ENCODE measurements around the gene ABCG8. TPM values are rescaled to one million over a fixed set of nuclear protein-coding genes. Genes with fewer than 3 reads are reported as not detected.
A peak's percentile ranks its signal among the peaks of the same experiment; 100 is the strongest.

ABCG8 gene
- total RNA-seq, 1 donor from 2014 or later = not detected

DNA sequence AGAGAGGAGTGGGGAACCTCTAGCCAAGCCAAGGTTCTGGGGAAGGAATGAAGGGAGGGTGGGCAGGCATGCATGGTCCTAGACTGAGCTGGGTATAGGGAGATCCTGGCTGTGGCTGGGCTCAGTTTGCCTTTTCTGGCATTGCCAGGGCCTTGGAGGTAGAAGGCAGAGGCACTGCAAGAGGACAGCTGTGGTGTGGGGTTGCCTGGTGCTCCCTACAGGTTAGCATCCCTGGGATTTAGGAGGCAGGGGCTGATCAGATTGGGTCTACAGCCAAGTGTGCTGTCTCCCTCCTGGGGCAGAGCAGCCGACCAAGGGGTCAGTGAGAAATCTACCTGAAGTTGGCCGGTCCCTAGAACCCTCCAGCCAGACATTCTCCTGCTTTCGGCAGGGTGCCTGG, 15.9 kb downstream of the ABCG8 start:
- no peak for DNase-seq (ENCODE audit: extremely low read depth, low read depth, low spot score)

DNA sequence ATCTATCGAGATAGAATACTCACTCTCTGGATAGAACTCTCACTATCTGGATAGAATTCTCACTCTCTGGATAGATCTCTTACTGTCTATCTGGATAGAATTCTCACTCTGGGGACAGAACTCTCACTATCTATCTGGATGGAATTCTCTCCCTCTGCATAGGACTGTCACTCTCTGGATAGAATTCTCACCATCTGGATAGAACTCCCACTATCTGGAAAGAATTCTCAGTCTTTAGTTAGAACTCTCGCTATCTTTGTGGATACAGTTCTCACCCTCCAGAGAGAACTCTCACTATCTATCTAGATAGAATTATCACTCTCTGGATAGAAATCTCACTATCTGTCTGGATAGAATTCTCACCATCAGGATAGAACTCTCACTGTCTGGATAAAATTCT, 16.5 kb downstream of the ABCG8 start:
- DNase-seq (ENCODE audit: extremely low read depth, low read depth, low spot score) = no peak

DNA sequence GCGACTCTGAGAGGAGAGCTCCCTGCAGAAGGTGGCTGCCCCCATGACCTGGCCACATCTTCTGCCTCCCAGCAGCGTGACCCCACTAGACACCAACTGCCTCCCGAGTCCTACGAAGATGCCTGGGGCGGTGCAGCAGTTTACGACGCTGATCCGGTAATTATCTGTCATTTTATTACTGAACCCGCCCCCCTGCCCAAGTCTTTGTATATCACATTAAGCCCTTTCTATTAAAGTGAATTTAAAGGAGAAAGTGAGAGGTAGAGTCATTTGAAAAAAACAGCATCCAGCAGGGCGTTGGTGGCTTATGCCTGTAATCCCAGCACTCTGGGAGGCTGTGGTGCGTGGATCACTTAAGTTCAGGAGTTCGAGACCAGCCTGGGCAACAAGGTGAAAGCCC, 33.4 kb downstream of the ABCG8 start:
- DNase-seq (ENCODE audit: extremely low read depth, low read depth, low spot score) = no peak

DNA sequence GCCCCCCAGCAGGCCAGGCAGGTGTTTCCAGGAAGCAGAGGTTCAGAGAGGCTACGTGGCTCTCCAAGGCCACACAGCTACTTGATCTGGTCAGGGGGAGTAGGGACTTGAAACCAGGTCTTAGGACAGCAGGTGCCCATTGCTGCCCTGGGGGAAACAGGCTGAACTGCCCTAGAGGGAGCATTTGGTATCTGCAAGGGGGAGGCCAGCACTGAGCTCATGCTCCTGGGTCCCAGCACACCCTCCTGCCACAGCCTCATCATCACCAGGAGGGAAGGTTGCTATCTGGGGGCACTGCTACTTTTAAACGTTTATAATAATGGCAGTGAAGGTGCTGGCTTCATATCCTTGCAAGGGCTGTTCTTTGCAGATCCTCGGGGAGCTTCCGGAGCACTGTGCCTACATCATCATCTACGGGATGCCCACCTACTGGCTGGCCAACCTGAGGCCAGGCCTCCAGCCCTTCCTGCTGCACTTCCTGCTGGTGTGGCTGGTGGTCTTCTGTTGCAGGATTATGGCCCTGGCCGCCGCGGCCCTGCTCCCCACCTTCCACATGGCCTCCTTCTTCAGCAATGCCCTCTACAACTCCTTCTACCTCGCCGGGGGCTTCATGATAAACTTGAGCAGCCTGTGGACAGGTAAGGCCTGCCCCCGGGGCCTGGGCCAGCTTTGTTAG, 36.1 kb downstream of the ABCG8 start:
- no peak for DNase-seq (ENCODE audit: extremely low read depth, low read depth, low spot score)

DNA sequence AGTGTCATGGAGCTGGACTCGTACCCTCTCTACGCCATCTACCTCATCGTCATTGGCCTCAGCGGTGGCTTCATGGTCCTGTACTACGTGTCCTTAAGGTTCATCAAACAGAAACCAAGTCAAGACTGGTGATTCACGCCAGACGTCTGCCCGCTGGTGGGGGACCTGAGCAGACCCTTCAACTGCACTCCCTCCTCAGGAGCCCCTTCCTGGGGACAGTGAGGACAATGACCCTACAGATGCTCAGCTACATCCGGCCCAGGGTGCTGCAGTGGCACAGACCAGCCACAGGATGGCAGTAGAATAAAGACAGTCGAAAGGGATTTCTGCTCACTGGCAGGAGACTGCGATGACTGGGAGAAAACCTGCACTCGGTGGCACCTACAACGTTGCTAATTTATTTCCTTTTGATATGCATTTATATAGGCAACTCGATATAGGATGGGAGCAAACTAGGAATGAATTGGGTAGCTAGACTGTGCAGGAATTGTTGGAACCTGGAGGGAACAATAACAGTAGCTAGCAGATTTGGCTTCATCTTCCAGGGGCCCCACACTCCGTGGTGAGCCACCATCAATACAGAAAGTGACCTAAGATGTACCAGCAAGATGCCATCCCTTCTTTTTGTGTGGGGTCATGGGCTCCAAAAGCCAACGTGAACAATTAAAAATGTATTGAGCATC, 39.2 kb downstream of the ABCG8 start:
- peak; percentile 10 for DNase-seq (ENCODE audit: extremely low read depth, low read depth, low spot score)

- DNase-seq (ENCODE audit: extremely low read depth, low read depth, low spot score) = no peak
Measured at GRCh38 chr2:43879261-43879660, 40.5 kb downstream of the ABCG8 start.

- no peak for DNase-seq (ENCODE audit: extremely low read depth, low read depth, low spot score)
Measured at GRCh38 chr2:43880471-43880870, 41.7 kb downstream of the ABCG8 start.

DNA sequence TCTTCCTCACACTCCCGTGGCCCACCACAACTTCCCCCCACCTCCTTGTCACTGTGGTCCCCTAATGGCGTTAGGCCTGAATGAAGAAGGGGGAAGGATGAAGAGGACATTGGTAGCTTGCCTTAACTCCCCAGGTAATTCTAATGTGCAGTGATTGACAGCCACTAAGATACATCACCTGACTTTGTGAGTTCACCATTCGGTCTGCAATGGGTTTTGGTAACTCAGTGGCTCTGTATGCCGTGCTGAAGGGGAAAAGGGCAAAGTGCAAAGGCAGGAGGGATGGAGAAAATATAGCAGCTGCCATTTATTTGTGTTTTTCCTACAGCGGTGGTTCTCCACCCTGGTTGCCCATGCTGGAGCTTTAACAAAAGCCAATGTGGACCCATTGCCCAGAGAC, 42.2 kb downstream of the ABCG8 start:
- no peak for DNase-seq (ENCODE audit: extremely low read depth, low read depth, low spot score)

- DNase-seq (ENCODE audit: extremely low read depth, low read depth, low spot score) = no peak
Measured at GRCh38 chr2:43882312-43882711, 43.5 kb downstream of the ABCG8 start.

- DNase-seq (ENCODE audit: extremely low read depth, low read depth, low spot score) = no peak
Measured at GRCh38 chr2:43884689-43885088, 45.9 kb downstream of the ABCG8 start.

- DNase-seq (ENCODE audit: extremely low read depth, low read depth, low spot score) = no peak
Measured at GRCh38 chr2:43885132-43885632, 46.4 kb downstream of the ABCG8 start.

DNA sequence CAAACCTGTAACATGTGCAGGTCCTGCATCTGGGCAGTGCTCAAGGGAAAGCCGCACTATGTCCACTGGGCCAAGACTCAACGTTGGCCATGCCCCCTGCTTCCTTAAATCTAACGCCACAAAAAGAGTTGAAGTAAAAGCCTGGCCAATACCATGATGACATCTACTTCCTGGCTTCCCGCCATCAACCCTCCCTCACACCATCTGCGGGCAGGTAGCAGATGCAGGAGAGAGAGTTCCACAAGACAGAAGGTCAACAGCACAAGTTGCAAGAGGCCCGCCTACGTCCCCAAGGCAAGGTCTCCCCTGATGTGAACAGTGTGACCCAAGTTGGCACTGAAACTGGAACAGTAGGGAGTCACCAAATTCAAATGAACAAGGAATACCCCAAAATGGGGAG, 48.4 kb downstream of the ABCG8 start:
- no peak for DNase-seq (ENCODE audit: extremely low read depth, low read depth, low spot score)

GRCh38 chr2:43889416-43889815, 50.6 kb downstream of the ABCG8 start:
- DNase-seq (ENCODE audit: extremely low read depth, low read depth, low spot score) = no peak

GRCh38 chr2:43890855-43891254, 52.1 kb downstream of the ABCG8 start:
- no peak for DNase-seq (ENCODE audit: extremely low read depth, low read depth, low spot score)

- no peak for DNase-seq (ENCODE audit: extremely low read depth, low read depth, low spot score)
Measured at GRCh38 chr2:43894743-43895142, 56.0 kb downstream of the ABCG8 start.

DNA sequence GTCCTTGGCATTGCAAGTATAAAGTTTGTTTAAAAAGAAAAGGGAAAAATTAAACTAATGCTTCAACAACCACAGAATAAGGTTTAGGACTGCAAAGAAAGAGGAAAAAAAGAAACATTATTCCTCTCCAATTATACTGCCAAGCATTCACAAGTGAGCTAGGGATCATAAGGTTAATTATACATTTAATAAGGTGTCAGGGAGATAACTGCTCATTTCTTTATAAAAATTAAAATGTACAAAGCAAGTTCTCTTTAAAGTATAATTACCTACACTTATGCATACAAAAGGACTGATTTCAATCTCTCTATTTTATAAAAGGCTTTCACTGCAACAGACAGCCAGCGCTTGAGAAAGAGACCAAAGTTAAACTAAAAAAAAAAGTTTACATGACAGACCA, 58.1 kb downstream of the ABCG8 start:
- no peak for DNase-seq (ENCODE audit: extremely low read depth, low read depth, low spot score)

DNA sequence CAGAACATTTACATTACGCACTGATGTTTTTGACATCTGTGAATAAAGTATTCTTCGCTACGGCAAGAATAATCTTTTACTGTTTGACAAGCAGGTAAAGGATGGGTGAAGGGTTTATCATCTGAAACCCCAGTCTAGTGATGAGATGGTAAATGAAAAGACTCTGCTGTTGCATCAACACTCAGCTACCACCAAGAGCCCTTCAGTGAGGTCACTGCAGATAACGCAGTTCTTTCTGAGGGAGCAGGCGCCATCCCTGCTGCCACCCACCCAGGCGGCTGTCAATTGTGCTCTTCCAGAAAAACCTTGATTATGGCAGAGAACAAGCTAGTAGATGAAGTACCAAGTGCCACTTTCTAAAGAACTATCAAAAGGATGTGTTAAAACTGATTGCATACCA, 58.7 kb downstream of the ABCG8 start:
- DNase-seq (ENCODE audit: extremely low read depth, low read depth, low spot score) = no peak

GRCh38 chr2:43898134-43898837, 59.5 kb downstream of the ABCG8 start:
- no peak for DNase-seq (ENCODE audit: extremely low read depth, low read depth, low spot score)

- no peak for DNase-seq (ENCODE audit: extremely low read depth, low read depth, low spot score)
Measured at GRCh38 chr2:43898838-43899346, 60.1 kb downstream of the ABCG8 start.

GRCh38 chr2:43899589-43899988, 60.8 kb downstream of the ABCG8 start:
- DNase-seq (ENCODE audit: extremely low read depth, low read depth, low spot score) = no peak

- DNase-seq (ENCODE audit: extremely low read depth, low read depth, low spot score) = no peak
Measured at GRCh38 chr2:43905371-43905803, 66.6 kb downstream of the ABCG8 start.

DNA sequence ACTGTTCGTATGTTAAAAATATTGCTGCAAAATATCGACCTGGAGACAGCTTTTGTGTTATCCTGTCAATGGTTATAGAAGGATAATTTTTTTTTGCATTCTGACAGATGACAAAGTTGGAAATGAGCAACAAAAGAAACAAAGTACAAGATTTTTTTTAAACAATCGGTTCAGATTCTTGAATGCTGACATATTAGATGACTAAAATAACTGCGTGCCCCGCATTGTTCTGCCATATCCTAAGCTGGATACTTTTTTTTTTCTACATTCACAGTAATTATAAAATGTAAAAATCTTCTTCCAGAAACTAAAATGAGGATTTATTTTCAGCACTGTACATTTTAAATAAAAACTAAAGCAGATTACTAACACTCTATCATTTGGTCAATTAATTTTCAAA, 67.1 kb downstream of the ABCG8 start:
- peak; percentile 7 for DNase-seq (ENCODE audit: extremely low read depth, low read depth, low spot score)

Measured in glomerular endothelial cell (primary cell).